ENCODE results near the gene CNTN5. TPM values are rescaled to one million over a fixed set of nuclear protein-coding genes. Genes with fewer than 3 reads are reported as not detected.

Gene CNTN5
- polyA plus RNA-seq, 1 donor (not counting 4 experiments of a cell fraction or from before 2014, with no cell fraction given), result not detected

DNA sequence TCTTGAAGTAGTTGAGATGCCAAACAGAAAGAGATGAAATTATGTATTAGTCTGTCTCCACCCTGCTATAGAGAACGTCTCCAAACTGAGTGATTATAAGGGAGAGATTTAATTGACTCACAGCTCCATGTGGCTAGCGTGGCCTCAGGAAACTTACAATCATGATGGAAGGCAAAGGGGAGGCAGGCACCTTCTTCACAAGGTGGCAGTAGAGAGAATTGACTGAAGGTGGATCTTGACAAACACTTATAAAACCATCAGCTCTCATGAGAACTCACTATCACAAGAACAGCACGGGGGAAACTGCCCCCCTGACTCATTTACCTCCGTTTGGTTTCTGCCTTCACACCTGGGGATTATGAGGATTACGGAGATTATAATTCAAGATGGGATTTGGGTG lies 794.0 kb downstream of the CNTN5 start:
- Histone ChIP-seq H3K27ac (ENCODE audit: control insufficient read depth, insufficient read depth, low read length) (no peak overlapping the region), H3K9me1 (ENCODE audit: control insufficient read depth, extremely low read depth, insufficient read depth, low read length) (no peaks in the 10 kb centered on the region), H3K9ac (ENCODE audit: control insufficient read depth, extremely low read depth, insufficient read depth, low read length) (no peak overlapping the region), H3K36me3 (ENCODE audit: control insufficient read depth in 2 of 2, extremely low read depth in 1 of 2, insufficient read depth in 2 of 2, low read length in 2 of 2) (no peaks in the 10 kb centered on the region), H2AFZ (ENCODE audit: control insufficient read depth, low read length) (no peak overlapping the region), H3K79me2 (ENCODE audit: control insufficient read depth, insufficient read depth, low read length) (no peaks in the 10 kb centered on the region), H3K4me2 (ENCODE audit: control insufficient read depth, extremely low read depth, insufficient read depth, low read depth, low read length) (no peak overlapping the region), H3K27me3 (ENCODE audit: control insufficient read depth, extremely low read depth, insufficient read depth, low read length) (no peaks in the 10 kb centered on the region), H3K4me3 (ENCODE audit: control insufficient read depth in 2 of 3, extremely low read depth in 1 of 3, insufficient read depth in 2 of 3, low read depth in 1 of 3, low read length in 3 of 3) (no peak overlapping the region), H3K4me1 (ENCODE audit: control insufficient read depth, extremely low read depth, insufficient read depth, low read length) (no peaks in the 10 kb centered on the region), H3K9me3 (ENCODE audit: control insufficient read depth, low read depth, low read length) (no peaks in the 10 kb centered on the region), H4K20me1 (ENCODE audit: control insufficient read depth, extremely low read depth, insufficient read depth, low read length) (no peaks in the 10 kb centered on the region)
- no peak for DNase-seq (ENCODE audit: low read depth, low spot score)
- FAIRE-seq, result no peak
- TF ChIP-seq CTCF (optimal IDR thresholded peaks at IDR 0.05 in 1 of 3, IDR thresholded peaks at IDR 0.05 in 1 of 3, conservative IDR thresholded peaks at IDR 0.05 in 1 of 3; ENCODE audit: extremely low read depth in 1 of 3, insufficient read depth in 2 of 3, low read length in 3 of 3), result no peak
- TF ChIP-seq EZH2 (IDR thresholded peaks at IDR 0.05; ENCODE audit: low read length), result no peak
- dilution Hi-C loops (cut with MboI; ENCODE audit: extremely low pct_ligation_motif_present, low sequenced_read_pairs), result no loop called here

DNA sequence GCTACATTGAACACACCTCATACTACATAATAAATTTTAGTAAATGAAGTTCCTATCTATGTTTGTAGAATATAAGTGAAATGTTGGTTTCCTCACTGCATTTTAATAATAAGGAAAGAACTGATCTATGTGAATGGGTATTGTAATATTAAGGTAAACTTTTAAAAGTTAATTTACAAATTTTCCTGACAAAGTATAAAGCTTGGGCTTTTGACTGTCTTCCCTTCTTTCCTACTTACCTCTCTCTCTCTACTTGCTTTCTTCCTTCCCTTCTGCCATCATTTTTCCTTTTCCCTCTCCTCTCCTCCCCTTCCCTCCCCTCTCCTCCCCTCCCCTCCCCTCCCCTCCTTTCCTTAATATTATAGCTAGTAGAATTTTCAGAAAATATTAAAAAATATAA lies 798.2 kb downstream of the CNTN5 start:
- Histone ChIP-seq H3K79me2 (ENCODE audit: control insufficient read depth, insufficient read depth, low read length) (no peaks in the 10 kb centered on the region), H3K4me3 (ENCODE audit: control insufficient read depth in 2 of 3, extremely low read depth in 1 of 3, insufficient read depth in 2 of 3, low read depth in 1 of 3, low read length in 3 of 3) (no peak overlapping the region), H3K36me3 (ENCODE audit: control insufficient read depth in 2 of 2, extremely low read depth in 1 of 2, insufficient read depth in 2 of 2, low read length in 2 of 2) (no peaks in the 10 kb centered on the region), H3K4me2 (ENCODE audit: control insufficient read depth, extremely low read depth, insufficient read depth, low read depth, low read length) (no peak overlapping the region), H3K9me3 (ENCODE audit: control insufficient read depth, low read depth, low read length) (no peaks in the 10 kb centered on the region), H2AFZ (ENCODE audit: control insufficient read depth, low read length) (no peak overlapping the region), H3K27ac (ENCODE audit: control insufficient read depth, insufficient read depth, low read length) (no peak overlapping the region), H4K20me1 (ENCODE audit: control insufficient read depth, extremely low read depth, insufficient read depth, low read length) (no peaks in the 10 kb centered on the region), H3K9ac (ENCODE audit: control insufficient read depth, extremely low read depth, insufficient read depth, low read length) (no peak overlapping the region), H3K9me1 (ENCODE audit: control insufficient read depth, extremely low read depth, insufficient read depth, low read length) (no peaks in the 10 kb centered on the region), H3K27me3 (ENCODE audit: control insufficient read depth, extremely low read depth, insufficient read depth, low read length) (no peaks in the 10 kb centered on the region), H3K4me1 (ENCODE audit: control insufficient read depth, extremely low read depth, insufficient read depth, low read length) (no peaks in the 10 kb centered on the region)
- TF ChIP-seq CTCF (optimal IDR thresholded peaks at IDR 0.05 in 1 of 3, IDR thresholded peaks at IDR 0.05 in 1 of 3, conservative IDR thresholded peaks at IDR 0.05 in 1 of 3; ENCODE audit: extremely low read depth in 1 of 3, insufficient read depth in 2 of 3, low read length in 3 of 3) (no peak), EZH2 (IDR thresholded peaks at IDR 0.05; ENCODE audit: low read length) (no peak)
- no peak for FAIRE-seq
- DNase-seq (ENCODE audit: low read depth, low spot score), result no peak
- dilution Hi-C loops (cut with MboI; ENCODE audit: extremely low pct_ligation_motif_present, low sequenced_read_pairs), result no loop called here
